PFSK-1 (cell line): ENCODE measurements around the gene ZSWIM6.

Experiments
- FOXP2 ChIP-seq: optimal IDR thresholded peaks from 2 replicates; pipeline ENCODE3; 2011; ENCODE audit warnings: borderline replicate concordance, control low read depth, inconsistent platforms; ENCODE audit not compliant: insufficient read depth; ENCODE audit errors: extremely low read length, extremely low read depth
- SIN3A ChIP-seq: IDR thresholded peaks from 2 replicates; pipeline ENCODE4 v1.6.1; 2012; ENCODE audit warnings: mild to moderate bottlenecking, low read length, moderate library complexity, borderline replicate concordance; ENCODE audit not compliant: insufficient read depth
- TAF1 ChIP-seq: IDR thresholded peaks from 2 replicates; pipeline ENCODE4 v1.6.1; 2012; ENCODE audit warnings: low read length, control low read depth, borderline replicate concordance; ENCODE audit not compliant: insufficient read depth

DNA sequence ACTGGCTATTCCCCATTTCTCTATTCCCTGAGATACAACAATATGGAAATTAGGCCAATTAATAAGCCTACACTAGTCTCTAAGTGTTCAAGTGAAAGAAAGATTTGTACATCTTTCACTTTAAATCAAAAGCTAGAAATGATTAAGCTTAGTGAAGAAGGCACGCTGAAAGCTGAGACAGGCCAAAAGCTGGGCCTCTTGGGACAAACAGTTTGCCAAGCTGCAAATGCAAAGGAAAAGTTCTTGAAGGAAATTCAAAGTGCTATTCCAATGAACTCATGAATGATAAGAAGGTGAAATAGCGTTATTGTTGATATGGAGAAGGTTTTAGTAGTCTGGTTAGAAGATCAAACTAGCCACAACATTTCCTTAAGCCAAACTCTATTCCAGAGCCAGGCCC lies 256.2 kb downstream of the ZSWIM6 start:
- TF ChIP-seq SIN3A (no peak), FOXP2 (no peak), TAF1 (no peak)
